Measurements from ENCODE around the gene MYPOP.
"Not testable (repeated sequence)": the region's sequence is repeated elsewhere in the genome, so short reads cannot be mapped to it uniquely, and the experiment has no call there.

Gene MYPOP

GRCh38 chr19:45883881-45884681 is 18.3 kb downstream of the MYPOP start:
- no peak for DNase-seq (ENCODE audit: low read depth)

- no peak for DNase-seq (ENCODE audit: low read depth)
Observed at GRCh38 chr19:45883586-45883880, 18.9 kb downstream of the MYPOP start.

- peak; percentile 81 for DNase-seq (ENCODE audit: low read depth)
Observed at GRCh38 chr19:45882652-45883585, 19.5 kb downstream of the MYPOP start.

- no peak for DNase-seq (ENCODE audit: low read depth)
Observed at GRCh38 chr19:45881909-45882528, 20.4 kb downstream of the MYPOP start.

- DNase-seq (ENCODE audit: low read depth): no peak
Observed at GRCh38 chr19:45881082-45881908, 21.1 kb downstream of the MYPOP start.

GRCh38 chr19:45879971-45880370 is 22.4 kb downstream of the MYPOP start:
- DNase-seq (ENCODE audit: low read depth): no peak

- DNase-seq (ENCODE audit: low read depth): no peak
Observed at GRCh38 chr19:45879055-45879454, 23.4 kb downstream of the MYPOP start.

GRCh38 chr19:45878043-45878794 is 24.2 kb downstream of the MYPOP start:
- no peak for DNase-seq (ENCODE audit: low read depth)

- no peak for DNase-seq (ENCODE audit: low read depth)
Observed at GRCh38 chr19:45876411-45877197, 25.8 kb downstream of the MYPOP start.

GRCh38 chr19:45876161-45876410 is 26.3 kb downstream of the MYPOP start:
- no peak for DNase-seq (ENCODE audit: low read depth)

- no peak for DNase-seq (ENCODE audit: low read depth)
Observed at GRCh38 chr19:45874620-45874966, 27.8 kb downstream of the MYPOP start.

GRCh38 chr19:45873219-45873772 is 29.1 kb downstream of the MYPOP start:
- no peak for DNase-seq (ENCODE audit: low read depth)

GRCh38 chr19:45872095-45872919 is 30.1 kb downstream of the MYPOP start:
- no peak for DNase-seq (ENCODE audit: low read depth)

- DNase-seq (ENCODE audit: low read depth): no peak
Observed at GRCh38 chr19:45870798-45871197, 31.6 kb downstream of the MYPOP start.

GRCh38 chr19:45867241-45867640 is 35.2 kb downstream of the MYPOP start:
- not testable (repeated sequence) for DNase-seq (ENCODE audit: low read depth)

GRCh38 chr19:45866400-45867176 is 35.8 kb downstream of the MYPOP start:
- no peak for DNase-seq (ENCODE audit: low read depth)

- no peak for DNase-seq (ENCODE audit: low read depth)
Observed at GRCh38 chr19:45865269-45865948, 37.0 kb downstream of the MYPOP start.

GRCh38 chr19:45864629-45865082 is 37.8 kb downstream of the MYPOP start:
- no peak for DNase-seq (ENCODE audit: low read depth)
